WTC11 (cell line): ENCODE data around the gene ETV5. TPM values are rescaled to one million over a fixed set of nuclear protein-coding genes. Genes with fewer than 3 reads are reported as not detected.
A peak's percentile ranks its signal among the peaks of the same experiment; 100 is the strongest.

Experiments used
- ATAC-seq: fragments of 200-7000 bp; cut with Tn5 transposase; 2 replicates; pipeline ENCODE4 v1.10.0; 2021; ENCODE audit warnings: mild to moderate bottlenecking, moderate library complexity
- CTCF ChIA-PET: fragments of 300-600 bp; sonication (Branson Sonifier 250); formaldehyde crosslinking; loops from one replicate; lab custom pipeline; 2021; ENCODE audit warnings: antibody characterized with exemption; lab: Charles Lee
- POLR2A ChIA-PET: fragments of 350-600 bp; sonication (Branson Sonifier 250); formaldehyde crosslinking; loops from one replicate; lab custom pipeline; 2021; ENCODE audit warnings: antibody characterized with exemption; lab: Charles Lee
- DNase-seq: peaks from one replicate; pipeline ENCODE4 v3.0.0; 2021; ENCODE audit warnings: low spot score
- H3K27ac Mint-ChIP-seq: 2 replicates; pipeline ENCODE4 v1.8.0; 2021; ENCODE audit warnings: mixed read lengths
- H3K27me3 Mint-ChIP-seq: 2 replicates; pipeline ENCODE4 v1.8.0; 2021; ENCODE audit warnings: low read depth, mild to moderate bottlenecking, moderate library complexity, mixed read lengths
- H3K36me3 Mint-ChIP-seq: 2 replicates; pipeline ENCODE4 v1.8.0; 2021; ENCODE audit warnings: mixed read lengths
- H3K4me1 Mint-ChIP-seq: 2 replicates; pipeline ENCODE4 v1.8.0; 2022; ENCODE audit warnings: mixed read lengths
- H3K4me3 Mint-ChIP-seq: 2 replicates; pipeline ENCODE4 v1.8.0; 2021; ENCODE audit warnings: mild to moderate bottlenecking, moderate library complexity, mixed read lengths
- H3K9me3 Mint-ChIP-seq: 2 replicates; pipeline ENCODE4 v1.8.0; 2021; ENCODE audit warnings: mixed read lengths
- ATF3 ChIP-seq: sonication (generic); formaldehyde crosslinking; conservative IDR thresholded peaks from 2 replicates; pipeline ENCODE4 v1.8.1; 2022; ENCODE audit warnings: mild to moderate bottlenecking, missing genetic modification reagents
- CREB1 ChIP-seq: sonication (generic); formaldehyde crosslinking; IDR thresholded peaks from 2 replicates; pipeline ENCODE4 v1.8.0; 2023; ENCODE audit warnings: mild to moderate bottlenecking, missing genetic modification reagents
- CREM ChIP-seq: sonication (generic); formaldehyde crosslinking; IDR thresholded peaks from 2 replicates; pipeline ENCODE4 v1.8.1; 2022; ENCODE audit warnings: mild to moderate bottlenecking, missing genetic modification reagents, moderate library complexity
- CTCF ChIP-seq: fragments of 200-600 bp; IDR thresholded peaks from 2 replicates; pipeline ENCODE4 v1.8.0; 2022; ENCODE audit warnings: antibody characterized with exemption
- ERG ChIP-seq: fragments of 250-450 bp; sonication (Bioruptor Pico); IDR thresholded peaks from 2 replicates; pipeline ENCODE4 v1.8.0; 2021; ENCODE audit warnings: mild to moderate bottlenecking
- ESRRA ChIP-seq: sonication (generic); formaldehyde crosslinking; IDR thresholded peaks from 2 replicates; pipeline ENCODE4 v1.8.1; 2022; ENCODE audit warnings: mild to moderate bottlenecking, missing genetic modification reagents, borderline replicate concordance
- HMGA2 ChIP-seq: fragments of 250-450 bp; sonication (Bioruptor Pico); IDR thresholded peaks from 2 replicates; pipeline ENCODE4 v1.4.0; 2021; ENCODE audit warnings: mild to moderate bottlenecking, moderate library complexity
- MXD4 ChIP-seq: fragments of 250-450 bp; sonication (Bioruptor Pico); IDR thresholded peaks from 2 replicates; pipeline ENCODE4 v1.8.0; 2021; ENCODE audit warnings: mild to moderate bottlenecking, moderate library complexity, borderline replicate concordance
- MYBL2 ChIP-seq: sonication (generic); formaldehyde crosslinking; IDR thresholded peaks from 2 replicates; pipeline ENCODE4 v1.8.1; 2023; ENCODE audit warnings: mild to moderate bottlenecking, moderate library complexity, missing genetic modification reagents
- NFATC4 ChIP-seq: fragments of 250-450 bp; sonication (Bioruptor Pico); IDR thresholded peaks from 2 replicates; pipeline ENCODE4 v1.9.0; 2021; ENCODE audit warnings: mild to moderate bottlenecking
- NFE2L1 ChIP-seq: sonication (generic); formaldehyde crosslinking; IDR thresholded peaks from 2 replicates; pipeline ENCODE4 v1.8.1; 2023; ENCODE audit warnings: missing genetic modification reagents
- NFYB ChIP-seq: sonication (generic); formaldehyde crosslinking; conservative IDR thresholded peaks from 2 replicates; pipeline ENCODE4 v1.8.0; 2022; ENCODE audit warnings: low read depth, missing genetic modification reagents
- NR2C2 ChIP-seq: sonication (generic); formaldehyde crosslinking; IDR thresholded peaks from 2 replicates; pipeline ENCODE4 v1.8.0; 2022; ENCODE audit warnings: mild to moderate bottlenecking, missing genetic modification reagents
- PRRX2 ChIP-seq: fragments of 250-450 bp; sonication (Bioruptor Pico); IDR thresholded peaks from 2 replicates; pipeline ENCODE4 v1.8.0; 2021; ENCODE audit warnings: mild to moderate bottlenecking
- RORB ChIP-seq: fragments of 250-450 bp; sonication (Bioruptor Pico); IDR thresholded peaks from 2 replicates; pipeline ENCODE4 v1.9.0; 2021; ENCODE audit warnings: mild to moderate bottlenecking
- SMAD3 ChIP-seq: sonication (generic); formaldehyde crosslinking; IDR thresholded peaks from 2 replicates; pipeline ENCODE4 v1.8.0; 2022; ENCODE audit warnings: missing genetic modification reagents, mild to moderate bottlenecking, borderline replicate concordance
- SOX15 ChIP-seq: fragments of 250-450 bp; sonication (Bioruptor Pico); IDR thresholded peaks from 2 replicates; pipeline ENCODE4 v1.9.0; 2021; ENCODE audit warnings: mild to moderate bottlenecking
- SP1 ChIP-seq: sonication (generic); formaldehyde crosslinking; conservative IDR thresholded peaks from 2 replicates; pipeline ENCODE4 v1.8.1; 2022; ENCODE audit warnings: missing genetic modification reagents
- TEAD4 ChIP-seq: sonication (generic); formaldehyde crosslinking; IDR thresholded peaks from 2 replicates; pipeline ENCODE4 v1.8.0; 2022; ENCODE audit warnings: mild to moderate bottlenecking, missing genetic modification reagents
- ZBTB21 ChIP-seq: sonication (generic); formaldehyde crosslinking; IDR thresholded peaks from 2 replicates; pipeline ENCODE4 v1.8.1; 2023; ENCODE audit warnings: mild to moderate bottlenecking, missing genetic modification reagents, borderline replicate concordance
- ZNF263 ChIP-seq: sonication (generic); formaldehyde crosslinking; IDR thresholded peaks from 2 replicates; pipeline ENCODE4 v1.8.1; 2022; ENCODE audit warnings: low read depth, mild to moderate bottlenecking, moderate library complexity, missing genetic modification reagents
- ZNF317 ChIP-seq: sonication (generic); formaldehyde crosslinking; IDR thresholded peaks from 2 replicates; pipeline ENCODE4 v1.8.1; 2023; ENCODE audit warnings: low read depth, mild to moderate bottlenecking, moderate library complexity, missing genetic modification reagents, borderline replicate concordance
- ZNF416 ChIP-seq: fragments of 250-450 bp; sonication (Bioruptor Pico); IDR thresholded peaks from 2 replicates; pipeline ENCODE4 v1.9.0; 2021; ENCODE audit warnings: mild to moderate bottlenecking, inconsistent platforms
- ZSCAN18 ChIP-seq: fragments of 250-450 bp; sonication (Bioruptor Pico); IDR thresholded peaks from 2 replicates; pipeline ENCODE4 v2.1.2; 2022; ENCODE audit warnings: mild to moderate bottlenecking, moderate library complexity
- total RNA-seq: library from RNA; stranded (reverse); gene quantifications from 3 replicates; pipeline ENCODE4 v1.2.3, GENCODE V29; 2021

Gene ETV5
- total RNA-seq, 1 experiment from 2014 or later = 71.3 TPM

GRCh38 chr3:186042036-186042435 is 66.9 kb downstream of the ETV5 start (continued):
- TF ChIP-seq PRRX2 (CRISPR knock-in tag) = no peak
- TF ChIP-seq ZNF263 (CRISPR knock-in tag) = no peak
- no peak for TF ChIP-seq CREM (CRISPR knock-in tag)
- no peak for TF ChIP-seq SMAD3 (CRISPR knock-in tag)
- TF ChIP-seq CTCF = no peak
- no peak for TF ChIP-seq HMGA2
- TF ChIP-seq ZNF416 (CRISPR knock-in tag) = no peak
- TF ChIP-seq NFYB (CRISPR knock-in tag) = no peak
- TF ChIP-seq ESRRA (CRISPR knock-in tag) = no peak
- TF ChIP-seq, all 79 proteins: peak for 0

- Mint-ChIP-seq H3K36me3 (peaks cover 3% of the 10 kb centered on the region; the same call in 1 of the 2 replicates), H3K4me3 (no peak overlapping the region), H3K4me1 (peaks cover 6% of the 10 kb centered on the region), H3K27ac (no peak overlapping the region), H3K27me3 (no peaks in the 10 kb centered on the region; the same call in 1 of the 2 replicates), H3K9me3 (peaks cover 17% of the 10 kb centered on the region)
- DNase-seq = no peak
- TF ChIP-seq NFATC4 (CRISPR knock-in tag) (no peak), SOX15 (CRISPR knock-in tag) (no peak), RORB (CRISPR knock-in tag) (no peak), CREB1 (CRISPR knock-in tag) (no peak), ATF3 (CRISPR knock-in tag) (no peak), NFE2L1 (CRISPR knock-in tag) (no peak), ZSCAN18 (no peak), MXD4 (CRISPR knock-in tag) (no peak), MYBL2 (CRISPR knock-in tag) (no peak), ERG (no peak), ZBTB21 (CRISPR knock-in tag) (no peak), SP1 (CRISPR knock-in tag) (no peak), HMGA2 (no peak), NR2C2 (no peak), ZNF317 (no peak), TEAD4 (CRISPR knock-in tag) (no peak)
- CTCF ChIA-PET = interaction anchor here (0.7 to 2.1 kb wide), 3 partner anchors 35 to 160 kb away, joined by 3 to 5 read pairs (median 3); no protein-coding TSS in a partner anchor
- POLR2A ChIA-PET = interaction anchor here (0.6 kb wide), 1 partner anchor 294 kb away, joined by 3 read pairs; no protein-coding TSS in a partner anchor
- peak; percentile 66 for ATAC-seq
Observed at GRCh38 chr3:186038360-186038759, 70.5 kb downstream of the ETV5 start.
